Fibroblast of upper back skin (primary cell): ENCODE measurements around the gene HS6ST1.

Experiments
- DNase-seq: peaks from one replicate; pipeline ENCODE4 v3.0.0-alpha.2; 2013

The HS6ST1 gene

GRCh38 chr2:128347701-128348539 is 29.3 kb upstream of the HS6ST1 start:
- DNase-seq, result peak; percentile 82

- no peak for DNase-seq
Observed at GRCh38 chr2:128347171-128347558, 28.5 kb upstream of the HS6ST1 start.

GRCh38 chr2:128346291-128347170 is 27.9 kb upstream of the HS6ST1 start:
- no peak for DNase-seq

DNA sequence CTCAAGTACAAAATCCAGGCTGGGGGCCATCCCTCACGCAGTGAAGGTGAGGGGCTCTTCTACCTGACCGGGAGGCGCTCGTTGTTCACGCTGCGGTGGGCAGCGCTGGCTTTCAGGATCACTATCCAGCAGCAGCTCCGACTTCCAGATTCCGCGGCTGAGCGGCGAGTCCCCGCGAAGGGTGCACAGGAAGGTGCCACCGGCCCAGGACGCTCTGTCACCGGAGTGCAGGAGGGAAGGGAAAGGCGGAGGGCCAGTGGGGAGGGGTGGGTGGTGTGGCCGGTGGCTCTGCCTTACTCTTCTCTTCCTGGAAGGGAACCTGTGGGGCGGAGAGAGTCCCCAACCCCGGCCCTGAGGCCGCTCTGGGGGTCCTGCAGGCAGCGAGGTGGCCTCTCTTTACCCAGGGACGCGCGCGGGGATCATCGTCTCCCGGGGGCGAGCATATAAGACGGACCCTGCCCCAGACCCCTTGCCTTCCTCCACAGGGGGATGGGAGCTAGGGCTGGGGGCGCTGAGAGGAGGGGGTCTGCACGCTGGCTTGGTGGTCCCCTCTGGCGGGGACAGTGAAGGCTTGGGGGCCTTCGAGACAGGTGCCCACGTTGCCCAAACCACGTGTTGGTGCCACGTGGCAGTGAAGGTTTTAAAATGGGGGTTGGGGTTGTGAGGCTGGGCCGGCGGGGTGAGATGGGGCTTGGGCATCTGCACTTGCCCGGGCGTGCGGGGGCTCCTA is 26.9 kb upstream of the HS6ST1 start:
- DNase-seq, result no peak

- no peak for DNase-seq
Observed at GRCh38 chr2:128344101-128344500, 25.4 kb upstream of the HS6ST1 start.

DNA sequence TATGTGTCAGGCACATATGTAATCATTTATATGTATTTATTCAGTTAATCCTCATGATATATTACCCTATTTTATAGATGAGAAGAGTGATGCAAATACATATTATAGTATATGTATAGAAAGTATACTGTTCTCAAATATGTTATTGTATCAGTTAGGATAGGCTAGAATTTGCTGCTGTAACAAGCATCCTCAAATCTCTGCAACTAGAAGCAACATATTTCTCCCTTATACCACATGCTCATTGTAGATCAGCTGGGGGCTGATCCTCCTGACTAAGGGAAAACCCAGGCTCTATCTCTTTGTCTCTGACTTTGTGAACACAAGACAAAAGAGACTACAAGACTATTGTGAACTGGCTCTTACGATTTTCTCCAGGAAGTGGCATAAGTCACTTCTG is 24.8 kb upstream of the HS6ST1 start:
- DNase-seq, result no peak

- no peak for DNase-seq
Observed at GRCh38 chr2:128342550-128342949, 23.9 kb upstream of the HS6ST1 start.

GRCh38 chr2:128341621-128342020 is 23.0 kb upstream of the HS6ST1 start:
- no peak for DNase-seq

DNA sequence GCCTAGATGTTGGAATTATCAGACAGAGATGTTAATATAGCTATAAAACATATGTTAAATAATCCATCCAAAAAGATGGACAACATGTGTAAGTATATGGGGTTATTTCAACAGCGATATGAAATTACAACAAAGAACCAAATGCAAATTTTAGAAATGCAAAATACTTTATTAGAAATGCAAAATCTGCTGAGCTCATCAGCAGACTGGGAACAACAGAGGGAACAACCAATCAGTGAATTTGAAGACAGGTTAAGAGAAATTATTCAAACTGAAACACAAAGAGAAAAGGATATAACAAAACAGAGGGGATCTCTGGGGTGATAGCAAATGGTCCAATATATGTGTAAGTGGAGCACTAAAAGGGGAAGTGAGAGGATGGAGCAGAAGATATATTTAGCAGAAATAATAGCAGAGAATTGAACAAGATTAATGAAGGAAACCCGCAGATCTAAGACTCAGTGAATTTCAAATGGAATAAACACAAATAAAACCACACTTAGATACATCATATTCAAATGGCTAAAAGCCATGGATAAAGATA is 13.5 kb upstream of the HS6ST1 start:
- no peak for DNase-seq

DNA sequence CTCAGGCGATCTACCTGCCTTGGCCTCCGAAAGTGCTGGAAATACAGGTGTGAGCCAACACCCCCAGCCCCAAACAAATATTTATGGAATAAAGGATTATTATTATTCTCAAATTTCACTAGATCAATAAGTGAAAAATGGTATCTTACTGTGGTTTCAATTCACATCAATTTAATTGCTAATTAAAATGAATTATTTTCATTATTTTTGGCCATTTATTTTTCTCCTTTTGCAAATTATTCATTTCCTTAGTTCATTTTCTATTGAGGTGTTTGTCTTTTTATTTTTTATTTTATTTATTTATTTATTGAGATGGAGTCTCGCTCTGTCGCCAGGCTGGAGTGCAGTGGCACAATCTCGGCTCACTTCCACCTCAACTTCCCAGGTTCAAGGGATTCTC is 11.9 kb upstream of the HS6ST1 start:
- no peak for DNase-seq

DNA sequence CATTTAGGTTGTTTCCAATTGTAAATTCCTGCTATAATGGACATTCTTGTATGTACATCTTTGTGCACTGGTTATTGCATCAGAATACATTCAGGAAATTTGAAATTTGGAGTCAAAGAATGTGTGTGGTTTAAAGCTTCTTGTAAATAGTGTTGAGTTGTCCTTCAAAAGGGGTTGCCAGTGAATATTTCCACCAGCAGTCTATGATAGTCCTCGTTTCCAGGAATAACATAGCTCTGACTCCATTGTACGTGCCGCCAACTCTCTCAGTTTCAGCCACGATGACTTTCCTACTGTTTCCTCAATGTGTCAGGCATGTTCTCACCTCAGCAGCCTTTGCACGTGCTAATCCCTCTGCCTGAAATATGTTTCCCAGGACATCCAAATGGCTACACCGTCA is 10.9 kb upstream of the HS6ST1 start:
- peak; percentile 99 for DNase-seq

DNA sequence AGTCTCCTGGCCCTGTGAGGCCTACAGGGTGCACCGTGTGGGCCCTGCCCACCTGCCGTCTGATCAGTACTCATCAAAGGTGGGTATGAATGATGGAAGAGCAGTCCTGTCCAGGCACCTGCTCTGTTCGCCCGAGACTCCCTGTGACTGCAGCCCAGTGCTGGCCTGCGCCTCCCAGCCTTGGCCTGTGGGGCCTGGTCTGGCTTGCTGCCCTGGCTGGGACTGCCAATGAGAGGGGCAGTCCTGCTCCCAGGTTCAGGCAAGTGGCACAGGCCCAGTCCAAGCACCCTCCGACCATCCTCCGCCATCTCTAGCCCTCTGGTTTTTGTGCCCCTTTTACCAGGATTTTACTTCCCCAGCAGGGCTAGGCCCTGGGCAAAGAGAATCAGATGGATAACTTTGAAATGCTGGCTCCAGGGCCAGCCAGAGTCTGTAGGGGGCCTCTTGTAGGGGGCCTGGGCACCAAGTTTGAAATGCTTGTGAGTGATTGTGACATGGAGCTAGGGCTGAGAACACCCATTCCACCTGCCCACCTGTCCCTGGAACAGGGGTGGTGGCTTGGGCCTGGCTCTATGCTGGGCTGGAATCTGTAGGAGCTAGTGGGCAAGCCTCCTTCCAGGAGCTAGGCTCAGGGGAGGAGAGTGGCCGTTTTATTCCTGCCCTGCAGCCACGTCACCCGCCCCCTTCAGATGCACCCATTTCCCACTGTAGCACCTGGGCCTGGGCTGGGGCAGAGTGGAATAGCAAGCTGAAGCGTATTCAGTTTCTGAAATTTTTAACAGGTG is 8.7 kb upstream of the HS6ST1 start:
- DNase-seq, result no peak

GRCh38 chr2:128326346-128326745 is 7.7 kb upstream of the HS6ST1 start:
- DNase-seq, result no peak

- no peak for DNase-seq
Observed at GRCh38 chr2:128325611-128326181, 7.0 kb upstream of the HS6ST1 start.

- DNase-seq, result no peak
Observed at GRCh38 chr2:128324897-128325410, 6.3 kb upstream of the HS6ST1 start.

DNA sequence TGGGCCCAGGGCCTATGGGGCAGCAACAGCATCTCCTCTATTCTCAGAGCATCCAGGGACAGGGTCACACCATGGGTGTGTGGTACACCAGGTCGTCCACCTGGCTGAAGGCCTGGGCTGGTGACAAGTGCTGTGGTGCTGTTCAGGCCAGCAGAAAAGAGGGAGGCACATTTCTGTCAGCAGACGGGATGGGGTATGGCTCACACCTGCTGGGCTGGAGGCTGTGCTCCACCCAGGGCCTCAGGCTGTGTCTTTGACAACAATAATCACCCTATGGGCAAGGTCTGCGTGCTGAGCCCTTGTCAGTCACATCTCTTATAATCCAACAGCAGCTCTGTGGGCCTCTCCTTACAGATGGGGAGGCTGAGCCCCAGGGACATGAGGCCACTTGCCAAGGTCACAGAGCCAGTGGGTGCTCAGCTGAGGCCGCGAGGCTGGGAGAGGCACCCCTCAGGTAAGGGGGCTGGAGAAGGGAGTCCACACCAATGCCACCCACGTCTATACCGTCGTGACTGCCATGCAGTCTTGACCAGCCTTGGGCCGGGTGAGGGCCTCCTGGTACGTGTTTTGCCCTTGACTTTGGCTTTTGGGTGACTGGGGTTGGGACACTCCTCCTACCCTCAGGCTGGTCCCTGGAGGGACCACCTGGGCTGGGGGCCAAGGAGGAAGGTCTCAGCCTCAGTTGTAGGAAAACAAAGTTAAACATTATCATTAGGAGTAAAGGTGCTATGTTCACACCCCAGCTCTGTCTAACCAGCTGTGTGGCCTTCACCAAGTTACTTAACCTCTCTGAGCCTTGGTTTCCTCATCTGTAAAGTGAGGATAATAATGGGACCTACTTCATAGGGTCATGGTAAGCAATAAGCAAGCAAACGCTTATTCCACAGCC is 5.6 kb upstream of the HS6ST1 start:
- no peak for DNase-seq

DNA sequence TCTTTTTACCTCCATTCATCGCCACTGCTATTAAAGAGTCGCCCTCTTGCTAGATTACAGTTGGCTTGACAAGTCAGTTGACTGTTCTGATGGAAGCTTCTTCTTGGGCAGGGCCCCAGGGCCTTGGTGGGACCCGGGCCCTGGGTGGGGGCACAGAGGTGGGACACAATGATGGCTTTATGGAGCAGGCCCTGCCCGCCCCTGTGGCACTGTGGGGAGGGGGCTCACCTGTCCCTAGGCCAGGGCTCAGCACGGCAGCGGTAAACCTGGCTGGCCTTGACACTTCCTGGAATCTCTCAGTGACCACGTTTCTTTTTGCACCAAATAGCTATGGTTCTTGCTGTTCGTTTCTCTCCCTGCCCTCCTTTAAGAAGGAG is 4.9 kb upstream of the HS6ST1 start:
- no peak for DNase-seq

DNA sequence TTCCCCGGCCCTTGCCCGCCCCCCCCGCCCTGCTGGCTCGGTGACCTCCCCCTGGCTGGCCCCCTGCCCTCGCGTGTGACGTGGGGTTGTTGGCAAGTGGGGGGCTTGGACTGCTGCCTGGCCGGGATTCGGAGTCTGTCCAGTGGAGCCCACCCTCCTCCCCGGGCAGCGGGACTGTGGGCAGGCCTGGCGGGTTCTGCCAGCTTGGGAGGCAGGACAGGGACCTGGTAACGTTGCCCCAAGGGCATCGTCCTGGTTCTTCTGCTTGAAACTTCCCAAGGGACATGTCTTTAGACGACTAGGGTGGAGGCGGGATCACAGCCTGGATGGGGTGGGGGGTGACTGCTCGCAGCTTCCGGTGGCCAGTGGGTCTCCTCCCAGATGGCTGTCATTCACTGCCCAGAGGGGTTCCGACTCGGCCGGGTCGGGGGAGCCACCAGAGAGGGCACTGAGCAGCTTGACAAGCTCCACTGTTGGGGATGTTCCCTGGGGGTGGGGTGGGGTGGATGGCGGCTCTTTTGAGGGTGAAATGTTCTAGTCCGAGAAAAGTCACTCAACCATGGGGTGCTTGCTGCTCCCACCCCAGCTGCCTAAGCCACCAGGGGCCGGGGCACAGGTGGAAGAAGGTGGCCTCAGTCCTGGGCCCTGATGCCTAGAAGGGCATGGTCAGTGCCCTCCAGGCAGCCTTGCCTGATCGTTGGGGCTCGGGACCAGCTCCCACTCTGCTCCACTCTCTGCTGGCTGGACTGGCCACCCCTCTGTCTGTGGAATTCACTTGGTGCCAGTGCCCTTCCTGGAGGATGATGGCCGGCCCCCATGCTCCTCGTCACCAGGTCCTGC is 4.3 kb upstream of the HS6ST1 start:
- DNase-seq, result no peak
